Transverse colon (tissue), 4 donors: Measurements from ENCODE around the gene GCLM. TPM values are rescaled to one million over a fixed set of nuclear protein-coding genes. Genes with fewer than 3 reads are reported as not detected.

Experiments
- DNase-seq: peaks from one replicate; pipeline ENCODE4 v3.0.0-alpha.2; 2019
- H3K27ac ChIP-seq, 4 donors: fragments of 200-600 bp; sonication (generic); 2 replicates each; pipeline ENCODE4 v1.5.1; 2016 to 2018; ENCODE audit warnings: inconsistent platforms in 4 of 4
- H3K27me3 ChIP-seq: fragments of 200-600 bp; sonication (generic); 2 replicates; pipeline ENCODE4 v1.5.1; 2017; ENCODE audit warnings: inconsistent platforms
- H3K36me3 ChIP-seq, 4 donors: fragments of 200-600 bp; sonication (generic); 2 replicates each; pipeline ENCODE4 v1.5.1; 2017 to 2019; ENCODE audit warnings: inconsistent platforms in 4 of 4
- H3K4me1 ChIP-seq, 4 donors: fragments of 200-600 bp; sonication (generic); 2 replicates each; pipeline ENCODE4 v1.5.1; 2017 to 2020; ENCODE audit warnings: inconsistent platforms in 4 of 4
- H3K4me3 ChIP-seq, 4 donors: fragments of 200-600 bp; sonication (generic); 1 replicate in 1 of 4; 2 replicates in 3 of 4; pipeline versions ENCODE4 v1.5.1 to v1.6.1; 2017 to 2019; ENCODE audit warnings: inconsistent platforms in 4 of 4
- H3K9me3 ChIP-seq, 2 donors: fragments of 200-600 bp; sonication (generic); 2 replicates each; pipeline ENCODE4 v1.5.1; 2017 to 2019; ENCODE audit warnings: inconsistent platforms in 2 of 2
- EP300 ChIP-seq: sonication (generic); formaldehyde crosslinking; IDR thresholded peaks from one replicate; pipeline ENCODE4 v1.6.1; 2017; ENCODE audit warnings: antibody characterized with exemption, low read depth
- POLR2A ChIP-seq: fragments of 450-650 bp; IDR thresholded peaks from one replicate; pipeline ENCODE4 v1.6.1; 2016; ENCODE audit warnings: antibody characterized with exemption, mild to moderate bottlenecking, moderate library complexity
- POLR2AphosphoS5 ChIP-seq, 3 donors: sonication (generic); formaldehyde crosslinking; IDR thresholded peaks; one replicate each; pipeline ENCODE4 v1.6.1; 2016; ENCODE audit warnings: antibody characterized with exemption in 3 of 3
- WGBS, 2 donors: methylation state at CpG; one replicate each; pipeline ENCODE4 v1.1.5; 2018; ENCODE audit warnings: low coverage in 1 of 2; 5-methylcytosine and 5-hydroxymethylcytosine counted together
- in situ Hi-C, 4 donors: fragments of 200-750 bp; cut with MboI; loops; one replicate each; pipeline versions ENCODE4 v1.15.0 to v1.15.1; 2017; ENCODE audit warnings: low sequenced_read_pairs in 3 of 4, low pct_ligation_motif_present in 1 of 4, low pct_unique_long_range_greater_than_20kb in 1 of 4
- intact Hi-C: fragments of 100-400 bp; cut with DNase I; formaldehyde crosslinking; loops from one replicate; pipeline ENCODE4 v1.15.1; 2023; ENCODE audit warnings: low total_unique reads
- total RNA-seq, 4 donors: library from RNA; depleted of rRNA; stranded (reverse); fragments of >200 nt; gene quantifications; one replicate each; pipeline ENCODE4 v1.1.0, GENCODE V29; 2016
- TF ChIP-seq, protein P1 (sequence below), 5 experiments: fragments of 200-600 bp in 3 of 5; fragments of 450-650 bp in 2 of 5; sonication (generic) in 3 of 5; IDR thresholded peaks; 1 replicate in 2 of 5; 2 replicates in 3 of 5; pipeline ENCODE4 v1.5.1; 2016 to 2017; ENCODE audit warnings: antibody characterized with exemption in 5 of 5, inconsistent platforms in 3 of 5, mild to moderate bottlenecking in 2 of 5, moderate library complexity in 1 of 5

The GCLM gene
- total RNA-seq, 4 donors from 2014 or later: 6.0 to 12.5 (median 10.0) TPM

DNA sequence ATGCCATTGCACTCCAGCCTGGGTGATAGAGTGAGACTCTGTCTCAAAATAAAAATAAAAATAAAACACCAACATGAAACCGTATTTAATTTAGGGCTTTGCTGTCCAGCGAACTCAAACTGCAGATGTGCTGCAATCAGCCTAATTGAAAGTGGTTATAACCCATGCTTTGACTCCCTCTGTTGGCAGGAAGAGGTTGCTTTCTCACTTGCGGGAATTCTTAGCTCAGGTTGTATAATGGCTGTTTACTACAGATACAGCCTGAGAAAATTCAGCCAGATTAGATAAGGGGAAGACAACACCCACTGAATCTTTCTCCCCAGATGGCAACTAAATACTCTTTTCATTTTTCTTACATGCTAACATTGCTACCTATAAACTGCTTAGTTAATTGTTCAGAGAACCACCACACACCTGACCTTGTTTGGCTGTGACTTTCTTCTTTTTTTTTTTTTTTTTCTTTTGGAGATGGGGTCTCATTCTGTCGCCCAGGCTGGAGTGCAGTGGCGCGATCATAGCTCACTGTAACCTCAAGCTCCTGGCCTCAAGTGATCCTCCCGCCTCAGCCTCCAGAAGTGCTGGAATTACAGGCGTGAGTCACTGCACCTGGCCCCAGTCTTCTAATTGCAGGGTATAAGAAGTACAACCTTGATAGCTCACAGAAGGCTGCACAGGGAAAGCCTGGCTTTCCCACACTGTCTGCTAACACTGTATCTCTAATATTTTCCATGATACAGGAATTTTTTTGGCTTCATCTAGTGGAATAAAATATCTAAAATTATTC lies 64.8 kb downstream of the GCLM start:
- in situ Hi-C loops: loop anchor here in 2 of 4 donors (25.0 kb wide), 2 partner anchors 407 to 532 kb away; partner anchors contain the start of gene FNBP1L (in 1 of the 2)
- Histone ChIP-seq H3K4me3 (no peak overlapping the region), H3K9me3 (no peaks in the 10 kb centered on the region), H3K36me3 (no peaks in the 10 kb centered on the region), H3K27ac (peak overlapping the region; percentile 94 to 100 (median 98)), H3K4me1 (peaks cover 11 to 30% (median 20%) of the 10 kb centered on the region in 4 donors), H3K27me3 (no peaks in the 10 kb centered on the region)
- TF ChIP-seq POLR2A: no peak
- TF ChIP-seq POLR2AphosphoS5 (IDR thresholded peaks at IDR 0.05): no peak
- TF ChIP-seq EP300: no peak
- TF ChIP-seq, protein P1, sequence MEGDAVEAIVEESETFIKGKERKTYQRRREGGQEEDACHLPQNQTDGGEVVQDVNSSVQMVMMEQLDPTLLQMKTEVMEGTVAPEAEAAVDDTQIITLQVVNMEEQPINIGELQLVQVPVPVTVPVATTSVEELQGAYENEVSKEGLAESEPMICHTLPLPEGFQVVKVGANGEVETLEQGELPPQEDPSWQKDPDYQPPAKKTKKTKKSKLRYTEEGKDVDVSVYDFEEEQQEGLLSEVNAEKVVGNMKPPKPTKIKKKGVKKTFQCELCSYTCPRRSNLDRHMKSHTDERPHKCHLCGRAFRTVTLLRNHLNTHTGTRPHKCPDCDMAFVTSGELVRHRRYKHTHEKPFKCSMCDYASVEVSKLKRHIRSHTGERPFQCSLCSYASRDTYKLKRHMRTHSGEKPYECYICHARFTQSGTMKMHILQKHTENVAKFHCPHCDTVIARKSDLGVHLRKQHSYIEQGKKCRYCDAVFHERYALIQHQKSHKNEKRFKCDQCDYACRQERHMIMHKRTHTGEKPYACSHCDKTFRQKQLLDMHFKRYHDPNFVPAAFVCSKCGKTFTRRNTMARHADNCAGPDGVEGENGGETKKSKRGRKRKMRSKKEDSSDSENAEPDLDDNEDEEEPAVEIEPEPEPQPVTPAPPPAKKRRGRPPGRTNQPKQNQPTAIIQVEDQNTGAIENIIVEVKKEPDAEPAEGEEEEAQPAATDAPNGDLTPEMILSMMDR (IDR thresholded peaks at IDR 0.05): peak; percentile 56 to 81 (median 67)
- peak; percentile 40 for DNase-seq
- WGBS, 2 donors: 37 to 41% methylated on average over 7 to 8 of the region's 8 CpGs
- intact Hi-C loops: loop anchor here (10.0 kb wide), 2 partner anchors 220 to 400 kb away; partner anchors contain the start of gene FNBP1L

DNA sequence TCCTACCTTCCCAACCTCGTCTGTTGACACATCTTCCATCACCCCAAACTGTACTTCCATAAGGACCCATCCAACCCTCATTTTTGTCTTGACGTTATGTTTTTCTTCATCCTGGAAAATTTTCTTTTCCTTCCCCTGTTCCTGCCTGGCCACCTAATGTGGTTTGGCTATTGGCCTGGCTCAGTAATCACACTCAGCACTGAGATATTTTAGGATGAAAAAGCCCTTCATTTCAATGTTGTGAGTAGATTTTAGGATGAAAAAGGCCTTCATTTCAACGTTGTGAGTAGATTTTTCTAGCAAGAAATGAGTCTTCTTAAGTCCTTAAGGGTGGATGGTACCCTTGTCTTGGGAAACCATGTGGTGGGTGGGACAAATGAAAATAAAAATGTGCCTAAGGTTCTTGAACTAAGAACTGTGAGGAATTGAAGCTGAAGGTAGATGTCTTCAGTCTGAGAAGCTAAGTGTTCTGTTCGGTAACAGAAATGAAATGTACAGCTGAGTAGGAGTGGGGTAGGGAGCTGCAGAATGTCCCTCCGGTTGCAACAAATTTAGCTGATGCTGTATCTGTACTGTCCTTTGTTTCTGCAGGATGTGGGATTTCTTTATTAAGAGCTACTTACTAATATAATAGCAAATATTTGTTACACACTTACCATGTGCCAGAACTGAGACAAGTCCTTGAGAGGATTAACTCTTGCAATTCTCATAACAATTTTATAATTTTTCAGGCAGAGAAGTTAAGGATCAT lies 66.3 kb downstream of the GCLM start:
- in situ Hi-C loops (loop anchor here in 2 of 4 donors (25.0 kb wide), 2 partner anchors 406 to 531 kb away; partner anchors contain the start of gene FNBP1L (in 1 of the 2)), intact Hi-C loops (loop anchor here (10.0 kb wide), 2 partner anchors 218 to 398 kb away; partner anchors contain the start of gene FNBP1L)
- TF ChIP-seq, protein P1 (IDR thresholded peaks at IDR 0.05): no peak
- TF ChIP-seq POLR2A: no peak
- TF ChIP-seq POLR2AphosphoS5 (IDR thresholded peaks at IDR 0.05): no peak
- no peak for TF ChIP-seq EP300
- Histone ChIP-seq H3K9me3 (no peaks in the 10 kb centered on the region), H3K4me3 (no peak overlapping the region), H3K27me3 (no peaks in the 10 kb centered on the region), H3K4me1 (peaks cover 8 to 22% (median 16%) of the 10 kb centered on the region in 4 donors), H3K36me3 (no peaks in the 10 kb centered on the region), H3K27ac (no peak overlapping the region)
- 84 to 91% methylated on average over 4 to 5 of the region's 5 CpGs for WGBS, 2 donors
- DNase-seq: no peak

DNA sequence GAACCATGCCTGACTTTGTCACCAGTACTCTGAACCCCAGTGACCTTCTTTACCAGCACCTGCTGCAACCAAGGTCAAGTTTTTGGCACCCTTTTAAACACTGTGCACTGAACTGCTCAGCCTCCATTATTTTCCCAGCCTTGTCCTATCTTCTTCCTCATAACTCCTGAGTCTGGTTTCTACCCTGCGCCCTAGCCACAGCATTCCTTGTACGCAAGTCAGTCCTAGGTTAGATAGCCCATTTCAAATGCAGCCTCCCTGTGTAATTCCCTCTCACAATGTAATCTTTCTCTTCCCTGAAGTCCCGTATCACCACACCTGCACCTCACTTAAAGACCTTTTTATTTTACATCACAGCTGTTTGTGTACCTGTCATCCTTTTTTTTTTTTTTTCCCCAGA lies 67.5 kb downstream of the GCLM start:
- H3K4me1 ChIP-seq: peaks cover 8 to 21% (median 16%) of the 10 kb centered on the region in 4 donors
- TF ChIP-seq, protein P1 (IDR thresholded peaks at IDR 0.05): no peak
- TF ChIP-seq POLR2AphosphoS5 (IDR thresholded peaks at IDR 0.05) (no peak), EP300 (no peak), POLR2A (no peak)
- intact Hi-C loops: loop anchor here (10.0 kb wide), 2 partner anchors 217 to 397 kb away; partner anchors contain the start of gene FNBP1L
- no peak for DNase-seq
- WGBS, 2 donors: 96 to 100% methylated on average over 3 of the region's 3 CpGs
- H3K27ac ChIP-seq: no peak overlapping the region
- no peaks in the 10 kb centered on the region for H3K36me3 ChIP-seq
- no peaks in the 10 kb centered on the region for H3K27me3 ChIP-seq
- H3K4me3 ChIP-seq: no peak overlapping the region
- H3K9me3 ChIP-seq: no peaks in the 10 kb centered on the region
- in situ Hi-C loops: loop anchor here in 2 of 4 donors (25.0 kb wide), 2 partner anchors 404 to 529 kb away; partner anchors contain the start of gene FNBP1L (in 1 of the 2)
